GM10248 (cell line): ENCODE results near the gene BRMS1.
A peak's percentile ranks its signal among the peaks of the same experiment; 100 is the strongest.

ENCODE experiments used
- CTCF ChIA-PET: fragments of 300-600 bp; sonication (Branson Sonifier 250); formaldehyde crosslinking; extraction: SDS; loops from one replicate; lab custom pipeline; 2021; ENCODE audit warnings: antibody characterized with exemption; lab: Yijun Ruan, JAX
- POLR2A ChIA-PET: fragments of 350-650 bp; sonication (Branson Sonifier 250); formaldehyde crosslinking; extraction: SDS; loops from one replicate; lab custom pipeline; 2020; ENCODE audit warnings: antibody characterized with exemption; lab: Yijun Ruan, JAX
- DNase-seq: peaks from one replicate; pipeline ENCODE4 v3.0.0; 2012; ENCODE audit errors: extremely low spot score
- CTCF ChIP-seq: IDR thresholded peaks from 2 replicates; pipeline ENCODE4 v1.5.1; 2012; ENCODE audit warnings: mild to moderate bottlenecking, low read depth; ENCODE audit errors: extremely low read depth, missing control alignments, control extremely low read depth

Gene BRMS1

GRCh38 chr11:66332371-66333219, 12.3 kb downstream of the BRMS1 start:
- no peak for TF ChIP-seq CTCF
- no peak for DNase-seq
- CTCF ChIA-PET: interaction anchor here (1.0 to 8.7 kb wide), 5 partner anchors 13 to 56 kb away, joined by 3 to 126 read pairs (median 4); partner anchors contain the start of gene BRMS1
- POLR2A ChIA-PET: no interaction called here

- no peak for DNase-seq
- CTCF ChIA-PET: interaction anchor here (1.5 to 8.7 kb wide), 4 partner anchors 14 to 57 kb away, joined by 3 to 126 read pairs (median 4); partner anchors contain the start of gene BRMS1
- POLR2A ChIA-PET: no interaction called here
- TF ChIP-seq CTCF: no peak
Observed at GRCh38 chr11:66331542-66332370, 13.1 kb downstream of the BRMS1 start.

GRCh38 chr11:66330931-66331330, 14.0 kb downstream of the BRMS1 start:
- TF ChIP-seq CTCF: no peak
- POLR2A ChIA-PET: no interaction called here
- DNase-seq: no peak
- CTCF ChIA-PET: interaction anchor here (1.5 to 8.7 kb wide), 4 partner anchors 14 to 58 kb away, joined by 3 to 126 read pairs (median 4); partner anchors contain the start of gene BRMS1

- no peak for TF ChIP-seq CTCF
- CTCF ChIA-PET: interaction anchor here (0.6 to 8.7 kb wide), 9 partner anchors 10 to 41 kb away, joined by 3 to 126 read pairs (median 5); partner anchors contain the start of genes BRMS1 and YIF1A
- no peak for DNase-seq
- POLR2A ChIA-PET: no interaction called here
Observed at GRCh38 chr11:66329165-66329673, 15.7 kb downstream of the BRMS1 start.

- CTCF ChIA-PET: interaction anchor here (0.6 to 8.7 kb wide), 9 partner anchors 10 to 40 kb away, joined by 3 to 126 read pairs (median 5); partner anchors contain the start of genes BRMS1 and YIF1A
- peak; percentile 95 for TF ChIP-seq CTCF
- POLR2A ChIA-PET: no interaction called here
- DNase-seq: peak; percentile 88
Observed at GRCh38 chr11:66328302-66329144, 16.4 kb downstream of the BRMS1 start.
